ENCODE data around the gene INPP5D.

INPP5D gene

DNA sequence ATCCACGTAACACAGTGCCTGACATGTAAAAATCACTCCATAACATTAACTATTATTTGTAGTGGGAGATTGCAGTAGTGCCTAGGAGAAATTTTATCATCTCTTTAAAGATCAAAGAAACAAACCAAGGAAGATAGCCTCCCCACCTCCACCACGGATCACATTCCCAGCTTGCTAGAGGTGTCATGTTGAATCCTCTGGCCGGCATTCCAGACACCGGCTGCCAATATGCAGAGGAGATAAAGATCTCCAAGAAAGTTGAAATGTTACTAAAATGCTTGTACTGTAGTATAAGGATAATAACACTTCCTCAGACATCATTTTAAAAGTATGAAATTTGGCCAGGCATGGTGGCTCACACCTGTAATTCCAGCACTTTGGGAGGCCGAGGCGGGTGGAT is 185.3 kb downstream of the INPP5D start:
- no peak for DNase-seq (ENCODE audit: low read depth in 1 of 2, low spot score in 1 of 2)
- H3K27me3 ChIP-seq (ENCODE audit: insufficient read depth, poor library complexity, severe bottlenecking): no peaks in the 10 kb centered on the region
- no peak overlapping the region for H3K4me3 ChIP-seq (replicated peaks; ENCODE audit: insufficient read depth, low read length)
- no peak for TF ChIP-seq GABPA (IDR thresholded peaks at IDR 0.05; ENCODE audit: low read depth)
- TF ChIP-seq SPI1 (IDR thresholded peaks at IDR 0.05; ENCODE audit: borderline replicate concordance, low read depth): no peak
- H3K27ac ChIP-seq (replicated peaks): no peak overlapping the region

DNA sequence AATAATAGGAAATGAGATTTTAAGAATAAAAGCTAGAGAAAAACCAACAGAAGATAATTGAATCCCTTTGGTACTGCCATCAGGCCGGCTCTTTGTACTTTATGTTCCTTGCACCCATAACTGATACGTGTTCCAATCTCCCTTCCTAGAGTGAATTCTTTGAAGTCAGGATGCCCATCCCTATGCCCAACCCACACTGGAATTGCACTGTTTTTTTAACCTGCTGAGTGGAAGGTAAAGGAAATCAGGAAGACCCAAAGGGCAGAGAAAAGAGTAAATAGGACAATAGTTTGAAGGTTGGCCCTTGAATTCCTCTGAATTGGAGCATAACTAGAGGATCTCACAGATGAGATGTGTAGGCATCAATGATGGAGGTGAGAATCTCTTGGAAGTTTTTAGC is 187.0 kb downstream of the INPP5D start:
- no peak for DNase-seq (ENCODE audit: low read depth in 1 of 2, low spot score in 1 of 2)
- no peak overlapping the region for H3K27ac ChIP-seq (replicated peaks)
- H3K27me3 ChIP-seq (ENCODE audit: insufficient read depth, poor library complexity, severe bottlenecking): no peaks in the 10 kb centered on the region
- TF ChIP-seq GABPA (IDR thresholded peaks at IDR 0.05; ENCODE audit: low read depth) (no peak), SPI1 (IDR thresholded peaks at IDR 0.05; ENCODE audit: borderline replicate concordance, low read depth) (no peak), POLR2AphosphoS5 (IDR thresholded peaks at IDR 0.05; ENCODE audit: low read depth) (no peak)
- TF ChIP-seq, protein P1, sequence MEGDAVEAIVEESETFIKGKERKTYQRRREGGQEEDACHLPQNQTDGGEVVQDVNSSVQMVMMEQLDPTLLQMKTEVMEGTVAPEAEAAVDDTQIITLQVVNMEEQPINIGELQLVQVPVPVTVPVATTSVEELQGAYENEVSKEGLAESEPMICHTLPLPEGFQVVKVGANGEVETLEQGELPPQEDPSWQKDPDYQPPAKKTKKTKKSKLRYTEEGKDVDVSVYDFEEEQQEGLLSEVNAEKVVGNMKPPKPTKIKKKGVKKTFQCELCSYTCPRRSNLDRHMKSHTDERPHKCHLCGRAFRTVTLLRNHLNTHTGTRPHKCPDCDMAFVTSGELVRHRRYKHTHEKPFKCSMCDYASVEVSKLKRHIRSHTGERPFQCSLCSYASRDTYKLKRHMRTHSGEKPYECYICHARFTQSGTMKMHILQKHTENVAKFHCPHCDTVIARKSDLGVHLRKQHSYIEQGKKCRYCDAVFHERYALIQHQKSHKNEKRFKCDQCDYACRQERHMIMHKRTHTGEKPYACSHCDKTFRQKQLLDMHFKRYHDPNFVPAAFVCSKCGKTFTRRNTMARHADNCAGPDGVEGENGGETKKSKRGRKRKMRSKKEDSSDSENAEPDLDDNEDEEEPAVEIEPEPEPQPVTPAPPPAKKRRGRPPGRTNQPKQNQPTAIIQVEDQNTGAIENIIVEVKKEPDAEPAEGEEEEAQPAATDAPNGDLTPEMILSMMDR (IDR thresholded peaks at IDR 0.05; ENCODE audit: insufficient read depth, low read length): no peak
- TF ChIP-seq, protein P2, sequence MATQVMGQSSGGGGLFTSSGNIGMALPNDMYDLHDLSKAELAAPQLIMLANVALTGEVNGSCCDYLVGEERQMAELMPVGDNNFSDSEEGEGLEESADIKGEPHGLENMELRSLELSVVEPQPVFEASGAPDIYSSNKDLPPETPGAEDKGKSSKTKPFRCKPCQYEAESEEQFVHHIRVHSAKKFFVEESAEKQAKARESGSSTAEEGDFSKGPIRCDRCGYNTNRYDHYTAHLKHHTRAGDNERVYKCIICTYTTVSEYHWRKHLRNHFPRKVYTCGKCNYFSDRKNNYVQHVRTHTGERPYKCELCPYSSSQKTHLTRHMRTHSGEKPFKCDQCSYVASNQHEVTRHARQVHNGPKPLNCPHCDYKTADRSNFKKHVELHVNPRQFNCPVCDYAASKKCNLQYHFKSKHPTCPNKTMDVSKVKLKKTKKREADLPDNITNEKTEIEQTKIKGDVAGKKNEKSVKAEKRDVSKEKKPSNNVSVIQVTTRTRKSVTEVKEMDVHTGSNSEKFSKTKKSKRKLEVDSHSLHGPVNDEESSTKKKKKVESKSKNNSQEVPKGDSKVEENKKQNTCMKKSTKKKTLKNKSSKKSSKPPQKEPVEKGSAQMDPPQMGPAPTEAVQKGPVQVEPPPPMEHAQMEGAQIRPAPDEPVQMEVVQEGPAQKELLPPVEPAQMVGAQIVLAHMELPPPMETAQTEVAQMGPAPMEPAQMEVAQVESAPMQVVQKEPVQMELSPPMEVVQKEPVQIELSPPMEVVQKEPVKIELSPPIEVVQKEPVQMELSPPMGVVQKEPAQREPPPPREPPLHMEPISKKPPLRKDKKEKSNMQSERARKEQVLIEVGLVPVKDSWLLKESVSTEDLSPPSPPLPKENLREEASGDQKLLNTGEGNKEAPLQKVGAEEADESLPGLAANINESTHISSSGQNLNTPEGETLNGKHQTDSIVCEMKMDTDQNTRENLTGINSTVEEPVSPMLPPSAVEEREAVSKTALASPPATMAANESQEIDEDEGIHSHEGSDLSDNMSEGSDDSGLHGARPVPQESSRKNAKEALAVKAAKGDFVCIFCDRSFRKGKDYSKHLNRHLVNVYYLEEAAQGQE (IDR thresholded peaks at IDR 0.05; ENCODE audit: insufficient replicate concordance, low read depth): no peak
- no peak overlapping the region for H3K4me3 ChIP-seq (replicated peaks; ENCODE audit: insufficient read depth, low read length)

DNA sequence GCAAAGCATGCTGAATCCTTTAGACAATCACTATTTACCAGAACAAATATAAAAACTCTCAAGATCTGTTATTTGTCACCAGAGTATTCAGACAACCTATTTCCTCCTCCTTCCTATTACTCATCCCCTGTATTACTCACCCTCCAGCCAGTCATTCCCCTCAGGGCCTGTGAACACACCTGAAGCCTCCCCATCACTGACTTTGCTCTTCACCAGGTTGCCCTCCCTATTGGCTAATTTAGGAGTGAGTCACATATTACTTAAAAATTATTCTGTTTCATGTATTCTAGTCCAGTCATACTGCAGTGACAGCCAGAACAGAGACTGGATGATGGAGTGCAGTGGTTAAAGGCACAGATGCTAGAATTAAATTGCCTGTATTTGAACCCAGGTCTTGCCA is 187.6 kb downstream of the INPP5D start:
- Histone ChIP-seq H3K27ac (replicated peaks) (no peak overlapping the region), H3K4me3 (replicated peaks; ENCODE audit: insufficient read depth, low read length) (no peak overlapping the region), H3K27me3 (ENCODE audit: insufficient read depth, poor library complexity, severe bottlenecking) (no peaks in the 10 kb centered on the region)
- TF ChIP-seq, protein P1 (IDR thresholded peaks at IDR 0.05; ENCODE audit: insufficient read depth, low read length): no peak
- TF ChIP-seq, protein P2 (IDR thresholded peaks at IDR 0.05; ENCODE audit: insufficient replicate concordance, low read depth): no peak
- TF ChIP-seq POLR2AphosphoS5 (IDR thresholded peaks at IDR 0.05; ENCODE audit: low read depth): no peak
- TF ChIP-seq SPI1 (IDR thresholded peaks at IDR 0.05; ENCODE audit: borderline replicate concordance, low read depth): no peak
- TF ChIP-seq GABPA (IDR thresholded peaks at IDR 0.05; ENCODE audit: low read depth): no peak
- DNase-seq (ENCODE audit: low read depth in 1 of 2, low spot score in 1 of 2): no peak

DNA sequence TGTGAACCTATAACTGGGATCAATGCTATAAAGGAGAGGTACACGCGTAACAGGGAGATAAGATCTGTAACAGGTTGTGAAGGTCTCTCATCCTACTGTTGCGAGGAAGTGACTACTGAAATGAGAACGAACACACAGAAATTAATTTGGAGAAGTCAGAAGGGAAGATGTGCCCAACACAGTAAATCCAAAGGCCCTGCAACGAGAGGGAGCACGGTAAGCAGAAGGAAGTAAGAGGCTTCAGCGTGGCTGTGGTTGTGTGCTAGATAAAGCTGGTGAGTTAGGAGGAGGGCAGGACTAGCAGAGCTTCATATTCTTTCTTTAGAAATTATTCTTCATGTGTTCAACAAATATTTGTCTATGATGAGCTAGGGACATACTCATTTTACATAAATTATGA is 188.9 kb downstream of the INPP5D start:
- TF ChIP-seq, protein P1 (IDR thresholded peaks at IDR 0.05; ENCODE audit: insufficient read depth, low read length): no peak
- TF ChIP-seq, protein P2 (IDR thresholded peaks at IDR 0.05; ENCODE audit: insufficient replicate concordance, low read depth): peak; percentile 16
- peak; percentile 72; the same call in 1 of the 2 replicates for TF ChIP-seq SPI1 (IDR thresholded peaks at IDR 0.05; ENCODE audit: borderline replicate concordance, low read depth)
- 0 out of 2 replicates have a peak, but pooled peaks have one; percentile 36 for TF ChIP-seq POLR2AphosphoS5 (IDR thresholded peaks at IDR 0.05; ENCODE audit: low read depth)
- Histone ChIP-seq H3K27me3 (ENCODE audit: insufficient read depth, poor library complexity, severe bottlenecking) (no peaks in the 10 kb centered on the region), H3K27ac (replicated peaks) (peak overlapping the region; percentile 78), H3K4me3 (replicated peaks; ENCODE audit: insufficient read depth, low read length) (no peak overlapping the region)
- DNase-seq (ENCODE audit: low read depth in 1 of 2, low spot score in 1 of 2): peak in 1 of 2 experiments; percentile 87

All from HL-60 (cell line).